ENCODE results near the gene IFIT3.
"Not testable (repeated sequence)": the region's sequence is repeated elsewhere in the genome, so short reads cannot be mapped to it uniquely, and the experiment has no call there.

GRCh38 chr10:89325081-89325480 lies 2.7 kb upstream of the IFIT3 start:
- not testable (repeated sequence) for TF ChIP-seq CTCF (IDR thresholded peaks at IDR 0.05); ZFX (IDR thresholded peaks at IDR 0.05; ENCODE audit: borderline replicate concordance)

All from 22Rv1 (cell line).